ENCODE data around the gene PITRM1.

GRCh38 chr10:3099291-3100092 is 73.1 kb downstream of the PITRM1 start:
- TF ChIP-seq GABPA (IDR thresholded peaks at IDR 0.05; ENCODE audit: low read depth) = no peak
- TF ChIP-seq FOXJ3 (CRISPR knock-in tag; IDR thresholded peaks at IDR 0.05) = no peak
